ENCODE data around the gene MFSD11. TPM values are rescaled to one million over a fixed set of nuclear protein-coding genes. Genes with fewer than 3 reads are reported as not detected.

MFSD11 gene
- total RNA-seq, 1 donor from 2014 or later: 29.0 TPM

GRCh38 chr17:76700617-76701470, 37.1 kb upstream of the MFSD11 start:
- H3K4me3 Mint-ChIP-seq: peak overlapping the region; percentile 75
- no peak for DNase-seq (ENCODE audit: extremely low spot score, unreplicated experiment)
- no peaks in the 10 kb centered on the region for H3K36me3 Mint-ChIP-seq
- peak overlapping the region; percentile 79 for H3K27ac Mint-ChIP-seq
- no peaks in the 10 kb centered on the region for H3K27me3 Mint-ChIP-seq
- H3K4me1 Mint-ChIP-seq (ENCODE audit: unreplicated experiment): peaks cover 43% of the 10 kb centered on the region
- H3K9me3 Mint-ChIP-seq: no peaks in the 10 kb centered on the region
- TF ChIP-seq CTCF (conservative IDR thresholded peaks at IDR 0.05): no peak

- no peak for DNase-seq (ENCODE audit: extremely low spot score, unreplicated experiment)
- Mint-ChIP-seq H3K27me3 (no peaks in the 10 kb centered on the region), H3K4me3 (peak overlapping the region; percentile 75), H3K4me1 (ENCODE audit: unreplicated experiment) (peaks cover 43% of the 10 kb centered on the region), H3K36me3 (no peaks in the 10 kb centered on the region), H3K9me3 (no peaks in the 10 kb centered on the region), H3K27ac (peak overlapping the region; percentile 79)
- no peak for TF ChIP-seq CTCF (conservative IDR thresholded peaks at IDR 0.05)
Measured at GRCh38 chr17:76701471-76701967, 36.4 kb upstream of the MFSD11 start.

- Mint-ChIP-seq H3K27me3 (no peaks in the 10 kb centered on the region), H3K4me3 (no peak overlapping the region), H3K27ac (peak overlapping the region; percentile 79), H3K9me3 (no peaks in the 10 kb centered on the region), H3K4me1 (ENCODE audit: unreplicated experiment) (peaks cover 45% of the 10 kb centered on the region), H3K36me3 (peaks cover 4% of the 10 kb centered on the region)
- no peak for TF ChIP-seq CTCF (conservative IDR thresholded peaks at IDR 0.05)
- no peak for DNase-seq (ENCODE audit: extremely low spot score, unreplicated experiment)
Measured at GRCh38 chr17:76702076-76702475, 35.8 kb upstream of the MFSD11 start.

GRCh38 chr17:76702941-76703637, 34.8 kb upstream of the MFSD11 start:
- Mint-ChIP-seq H3K27ac (no peak overlapping the region), H3K4me1 (ENCODE audit: unreplicated experiment) (peaks cover 41% of the 10 kb centered on the region), H3K36me3 (peaks cover 4% of the 10 kb centered on the region), H3K4me3 (no peak overlapping the region), H3K9me3 (no peaks in the 10 kb centered on the region), H3K27me3 (no peaks in the 10 kb centered on the region)
- TF ChIP-seq CTCF (conservative IDR thresholded peaks at IDR 0.05): no peak
- DNase-seq (ENCODE audit: extremely low spot score, unreplicated experiment): no peak

- Mint-ChIP-seq H3K9me3 (no peaks in the 10 kb centered on the region), H3K27me3 (no peaks in the 10 kb centered on the region), H3K27ac (no peak overlapping the region), H3K4me1 (ENCODE audit: unreplicated experiment) (peaks cover 58% of the 10 kb centered on the region), H3K4me3 (no peak overlapping the region), H3K36me3 (peaks cover 4% of the 10 kb centered on the region)
- TF ChIP-seq CTCF (conservative IDR thresholded peaks at IDR 0.05): no peak
- DNase-seq (ENCODE audit: extremely low spot score, unreplicated experiment): no peak
Measured at GRCh38 chr17:76704805-76705204, 33.1 kb upstream of the MFSD11 start.

Data from type B pancreatic cell (in vitro differentiated cells).